Suprapubic skin (tissue), 3 donors: ENCODE measurements around the gene HBD.

ENCODE experiments used
- EP300 ChIP-seq: sonication (generic); formaldehyde crosslinking; IDR thresholded peaks from one replicate; pipeline ENCODE4 v1.6.1; 2017; ENCODE audit warnings: antibody characterized with exemption
- POLR2A ChIP-seq, 2 donors: fragments of 450-650 bp; IDR thresholded peaks; one replicate each; pipeline ENCODE4 v1.6.1; 2017; ENCODE audit warnings: antibody characterized with exemption in 2 of 2, mild to moderate bottlenecking in 2 of 2, moderate library complexity in 2 of 2
- TF ChIP-seq, protein P1 (sequence below), 2 donors: fragments of 200-600 bp in 1 of 2; fragments of 450-650 bp in 1 of 2; sonication (generic) in 1 of 2; IDR thresholded peaks; one replicate each; pipeline ENCODE4 v1.5.1; 2016 to 2019; ENCODE audit warnings: antibody characterized with exemption in 2 of 2, mild to moderate bottlenecking in 1 of 2, moderate library complexity in 1 of 2

DNA sequence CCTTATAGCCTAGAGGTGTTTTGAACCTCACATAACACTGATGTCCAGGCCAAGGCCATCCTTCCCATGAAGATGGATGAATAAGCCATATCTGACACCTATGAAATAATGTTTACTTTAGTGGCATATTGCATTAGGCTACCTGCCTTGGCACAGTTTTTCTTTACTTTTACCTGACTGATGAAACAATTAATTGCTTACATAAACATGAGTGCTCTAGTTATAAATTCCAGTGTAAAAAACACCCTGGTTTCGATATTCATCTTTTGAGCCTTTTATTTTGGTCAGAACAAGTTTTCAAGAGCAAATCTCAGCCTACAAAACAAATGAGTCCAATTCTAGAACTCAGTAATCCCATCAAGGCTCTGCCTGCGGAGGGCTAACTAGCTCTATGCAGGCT lies 42.4 kb upstream of the HBD start:
- TF ChIP-seq, protein P1, sequence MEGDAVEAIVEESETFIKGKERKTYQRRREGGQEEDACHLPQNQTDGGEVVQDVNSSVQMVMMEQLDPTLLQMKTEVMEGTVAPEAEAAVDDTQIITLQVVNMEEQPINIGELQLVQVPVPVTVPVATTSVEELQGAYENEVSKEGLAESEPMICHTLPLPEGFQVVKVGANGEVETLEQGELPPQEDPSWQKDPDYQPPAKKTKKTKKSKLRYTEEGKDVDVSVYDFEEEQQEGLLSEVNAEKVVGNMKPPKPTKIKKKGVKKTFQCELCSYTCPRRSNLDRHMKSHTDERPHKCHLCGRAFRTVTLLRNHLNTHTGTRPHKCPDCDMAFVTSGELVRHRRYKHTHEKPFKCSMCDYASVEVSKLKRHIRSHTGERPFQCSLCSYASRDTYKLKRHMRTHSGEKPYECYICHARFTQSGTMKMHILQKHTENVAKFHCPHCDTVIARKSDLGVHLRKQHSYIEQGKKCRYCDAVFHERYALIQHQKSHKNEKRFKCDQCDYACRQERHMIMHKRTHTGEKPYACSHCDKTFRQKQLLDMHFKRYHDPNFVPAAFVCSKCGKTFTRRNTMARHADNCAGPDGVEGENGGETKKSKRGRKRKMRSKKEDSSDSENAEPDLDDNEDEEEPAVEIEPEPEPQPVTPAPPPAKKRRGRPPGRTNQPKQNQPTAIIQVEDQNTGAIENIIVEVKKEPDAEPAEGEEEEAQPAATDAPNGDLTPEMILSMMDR (IDR thresholded peaks at IDR 0.05), result no peak
- no peak for TF ChIP-seq POLR2A (IDR thresholded peaks at IDR 0.05)
- TF ChIP-seq EP300, result no peak
